ENCODE data around the gene HIC1. TPM values are rescaled to one million over a fixed set of nuclear protein-coding genes. Genes with fewer than 3 reads are reported as not detected.
A peak's percentile ranks its signal among the peaks of the same experiment; 100 is the strongest.

The HIC1 gene
- total and polyA plus RNA-seq, 7 donors: 1.6 to 44.9 (median 10.4) TPM

DNA sequence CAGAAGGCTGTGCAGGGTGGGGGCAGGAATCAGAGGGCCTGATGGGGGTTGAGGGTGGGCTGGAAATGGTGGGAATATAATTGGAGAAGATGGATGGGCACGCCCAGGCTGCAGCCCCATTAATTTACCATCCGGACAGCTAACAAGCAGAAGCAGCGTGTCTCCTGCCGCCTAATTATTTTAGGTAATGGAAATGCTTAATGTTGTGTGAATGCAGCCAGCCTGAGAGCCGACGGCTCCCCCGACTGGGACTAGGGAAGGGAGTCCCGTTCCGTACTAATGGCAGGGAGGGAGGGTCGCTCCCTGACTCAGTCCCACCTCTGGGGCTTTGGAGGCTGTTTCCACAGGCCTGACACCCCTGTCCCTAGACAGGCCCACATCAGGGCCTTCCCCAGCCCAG, 17.7 kb upstream of the HIC1 start:
- DNase-seq: no peak
- Histone ChIP-seq H3K36me3 (peaks cover 0 to 56% (median 26%) of the 10 kb centered on the region in 4 donors), H3K27ac (no peak overlapping the region), H3K4me3 (no peak overlapping the region), H3K4me1 (peaks cover 0 to 17% (median 9%) of the 10 kb centered on the region in 4 donors), H3K9me3 (no peaks in the 10 kb centered on the region), H3K27me3 (no peaks in the 10 kb centered on the region)
- TF ChIP-seq POLR2A (IDR thresholded peaks at IDR 0.05) (no peak), EP300 (IDR thresholded peaks at IDR 0.05) (no peak), POLR2AphosphoS5 (IDR thresholded peaks at IDR 0.05) (no peak)
- TF ChIP-seq, protein P1, sequence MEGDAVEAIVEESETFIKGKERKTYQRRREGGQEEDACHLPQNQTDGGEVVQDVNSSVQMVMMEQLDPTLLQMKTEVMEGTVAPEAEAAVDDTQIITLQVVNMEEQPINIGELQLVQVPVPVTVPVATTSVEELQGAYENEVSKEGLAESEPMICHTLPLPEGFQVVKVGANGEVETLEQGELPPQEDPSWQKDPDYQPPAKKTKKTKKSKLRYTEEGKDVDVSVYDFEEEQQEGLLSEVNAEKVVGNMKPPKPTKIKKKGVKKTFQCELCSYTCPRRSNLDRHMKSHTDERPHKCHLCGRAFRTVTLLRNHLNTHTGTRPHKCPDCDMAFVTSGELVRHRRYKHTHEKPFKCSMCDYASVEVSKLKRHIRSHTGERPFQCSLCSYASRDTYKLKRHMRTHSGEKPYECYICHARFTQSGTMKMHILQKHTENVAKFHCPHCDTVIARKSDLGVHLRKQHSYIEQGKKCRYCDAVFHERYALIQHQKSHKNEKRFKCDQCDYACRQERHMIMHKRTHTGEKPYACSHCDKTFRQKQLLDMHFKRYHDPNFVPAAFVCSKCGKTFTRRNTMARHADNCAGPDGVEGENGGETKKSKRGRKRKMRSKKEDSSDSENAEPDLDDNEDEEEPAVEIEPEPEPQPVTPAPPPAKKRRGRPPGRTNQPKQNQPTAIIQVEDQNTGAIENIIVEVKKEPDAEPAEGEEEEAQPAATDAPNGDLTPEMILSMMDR (IDR thresholded peaks at IDR 0.05): no peak
- 95 to 96% methylated on average over 10 of the region's 10 CpGs for WGBS, 2 donors
- intact Hi-C loops (cut with DNase I): no loop called here

DNA sequence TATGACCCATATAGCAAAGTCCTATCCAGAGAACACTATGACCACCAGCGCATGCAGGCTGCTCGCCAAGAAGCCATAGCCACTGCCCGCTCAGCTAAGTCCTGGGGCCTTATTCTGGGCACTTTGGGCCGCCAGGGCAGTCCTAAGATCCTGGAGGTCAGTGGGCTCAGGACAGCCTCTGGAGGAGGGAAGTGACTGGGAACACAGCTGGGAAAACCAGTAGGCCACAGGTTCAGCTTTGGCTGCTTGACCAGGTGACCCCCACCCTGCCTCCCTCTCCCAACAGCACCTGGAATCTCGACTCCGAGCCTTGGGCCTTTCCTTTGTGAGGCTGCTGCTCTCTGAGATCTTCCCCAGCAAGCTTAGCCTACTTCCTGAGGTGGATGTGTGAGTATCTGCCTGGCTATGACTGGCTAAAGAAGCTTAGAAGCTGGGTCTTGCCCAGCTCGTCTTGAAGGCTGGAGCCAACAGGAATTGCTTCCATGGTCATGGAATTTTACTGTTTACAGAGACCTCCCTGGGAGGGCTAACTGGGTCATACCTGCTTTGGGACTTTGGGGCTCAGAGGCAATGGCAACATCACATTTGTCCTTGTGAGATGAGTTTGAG, 14.6 kb upstream of the HIC1 start:
- no peak for DNase-seq
- H3K36me3 ChIP-seq: peaks cover 0 to 62% (median 25%) of the 10 kb centered on the region in 4 donors
- H3K27ac ChIP-seq: no peak overlapping the region
- no peaks in the 10 kb centered on the region for H3K27me3 ChIP-seq
- 84 to 94% methylated on average over 7 of the region's 7 CpGs for WGBS, 2 donors
- H3K9me3 ChIP-seq: no peaks in the 10 kb centered on the region
- peaks cover 0 to 31% (median 30%) of the 10 kb centered on the region in 4 donors for H3K4me1 ChIP-seq
- H3K4me3 ChIP-seq: no peak overlapping the region
- TF ChIP-seq, protein P1 (IDR thresholded peaks at IDR 0.05): no peak
- TF ChIP-seq POLR2AphosphoS5 (IDR thresholded peaks at IDR 0.05) (no peak), EP300 (IDR thresholded peaks at IDR 0.05) (no peak), POLR2A (IDR thresholded peaks at IDR 0.05) (no peak)
- intact Hi-C loops (cut with DNase I): loop anchor here (5.0 kb wide), 2 partner anchors 133 to 323 kb away; no protein-coding TSS in a partner anchor

DNA sequence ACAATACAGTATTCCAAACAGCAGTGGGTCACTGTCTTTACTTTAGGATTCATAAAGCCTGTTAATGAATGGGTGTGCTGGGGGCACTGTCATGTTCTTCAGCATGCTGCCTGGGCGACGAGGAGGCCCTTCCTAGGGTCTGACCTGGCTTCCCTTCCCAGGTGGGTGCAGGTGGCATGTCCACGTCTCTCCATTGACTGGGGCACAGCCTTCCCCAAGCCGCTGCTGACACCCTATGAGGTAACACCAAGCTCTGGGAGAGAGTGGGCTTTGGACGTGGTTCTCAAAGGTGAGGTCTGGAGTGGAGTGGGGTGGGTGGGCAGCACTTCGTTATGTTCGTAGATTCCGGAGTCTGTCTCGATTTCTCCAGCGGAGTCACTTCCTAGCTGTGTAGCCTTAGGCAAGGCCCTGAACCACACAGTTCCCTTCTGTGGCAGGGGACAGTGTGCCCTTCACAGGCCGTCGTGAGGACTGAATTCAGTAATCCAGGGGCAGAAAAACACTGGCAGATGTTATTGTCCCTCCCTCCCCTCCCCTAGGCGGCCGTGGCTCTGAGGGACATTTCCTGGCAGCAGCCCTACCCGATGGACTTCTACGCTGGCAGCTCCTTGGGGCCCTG, 13.9 kb upstream of the HIC1 start:
- H3K36me3 ChIP-seq: peaks cover 0 to 55% (median 22%) of the 10 kb centered on the region in 4 donors

DNA sequence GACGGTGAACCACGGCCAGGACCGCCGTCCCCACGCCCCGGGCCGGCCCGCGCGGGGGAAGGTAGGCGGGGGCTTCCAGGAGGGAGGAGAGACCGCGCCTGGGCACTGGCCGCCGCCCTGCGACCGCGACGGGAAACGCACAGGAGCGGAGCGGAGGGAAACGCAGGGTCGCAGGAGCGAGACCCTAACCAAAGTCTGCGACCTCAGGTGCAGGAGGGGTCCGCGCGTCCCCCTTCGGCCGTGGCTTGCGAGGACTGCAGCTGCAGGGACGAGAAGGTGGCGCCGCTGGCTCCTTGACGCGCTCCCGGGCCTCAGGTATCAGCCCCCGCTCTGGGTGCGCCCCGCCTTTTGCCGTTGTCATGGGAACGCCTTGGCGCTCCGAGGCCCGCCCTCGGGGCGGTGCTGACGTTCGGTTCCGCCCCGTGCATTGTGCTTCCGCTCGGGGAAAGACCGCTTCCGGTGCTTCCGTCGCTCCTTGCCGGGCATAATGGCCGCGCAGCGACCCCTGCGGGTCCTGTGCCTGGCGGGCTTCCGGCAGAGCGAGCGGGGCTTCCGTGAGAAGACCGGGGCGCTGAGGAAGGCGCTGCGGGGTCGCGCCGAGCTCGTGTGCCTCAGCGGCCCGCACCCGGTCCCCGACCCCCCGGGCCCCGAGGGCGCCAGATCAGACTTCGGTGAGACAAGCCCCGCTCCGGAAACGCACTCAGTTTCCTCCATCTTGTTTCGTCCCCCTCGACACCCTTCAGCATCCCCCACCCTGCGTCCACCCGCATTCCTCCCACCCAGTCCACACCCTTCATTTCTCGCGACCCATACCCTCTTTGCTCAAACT, 13.1 kb upstream of the HIC1 start, which contains the start of gene OVCA2:
TSS of gene OVCA2 (plus strand) at position 462 of the 829 bp plus-strand sequence. CDS start at position 488, 26 bp downstream.
- peaks cover 0 to 48% (median 15%) of the 10 kb centered on the region in 4 donors for H3K36me3 ChIP-seq
- no peaks in the 10 kb centered on the region for H3K9me3 ChIP-seq
- H3K27ac ChIP-seq: peak within 1 kb of the TSS; percentile 82 to 94 (median 88)
- WGBS, 2 donors: 1 to 3% methylated on average over 92 of the region's 93 CpGs
- TF ChIP-seq POLR2A (IDR thresholded peaks at IDR 0.05) (peak in 1 of 2 donors; percentile 21), POLR2AphosphoS5 (IDR thresholded peaks at IDR 0.05) (peak; percentile 73 to 91 (median 87)), EP300 (IDR thresholded peaks at IDR 0.05) (no peak)
- TF ChIP-seq, protein P1 (IDR thresholded peaks at IDR 0.05): peak in 3 of 4 experiments; percentile 16 to 42 (median 30)
- peak; percentile 97 for DNase-seq
- intact Hi-C loops (cut with DNase I): loop anchor here (5.0 kb wide), 2 partner anchors 134 to 324 kb away; no protein-coding TSS in a partner anchor
- H3K4me1 ChIP-seq: peaks cover 0 to 31% (median 30%) of the 10 kb centered on the region in 4 donors
- peak within 1 kb of the TSS; percentile 60 to 79 (median 72) for H3K4me3 ChIP-seq
- H3K27me3 ChIP-seq: no peaks in the 10 kb centered on the region

More for the DNA sequence above, 13.9 kb upstream of the HIC1 start:
- intact Hi-C loops (cut with DNase I): loop anchor here (5.0 kb wide), 2 partner anchors 134 to 324 kb away; no protein-coding TSS in a partner anchor
- H3K27me3 ChIP-seq: no peaks in the 10 kb centered on the region
- WGBS, 2 donors: 59 to 61% methylated on average over 16 of the region's 16 CpGs
- H3K27ac ChIP-seq: peak overlapping the region; percentile 82 to 94 (median 88)
- H3K4me3 ChIP-seq: peak overlapping the region; percentile 60 to 79 (median 72)
- H3K9me3 ChIP-seq: no peaks in the 10 kb centered on the region
- peaks cover 0 to 31% (median 30%) of the 10 kb centered on the region in 4 donors for H3K4me1 ChIP-seq
- DNase-seq: peak; percentile 66
- TF ChIP-seq, protein P1 (IDR thresholded peaks at IDR 0.05): no peak
- no peak for TF ChIP-seq EP300 (IDR thresholded peaks at IDR 0.05)
- no peak for TF ChIP-seq POLR2AphosphoS5 (IDR thresholded peaks at IDR 0.05)
- no peak for TF ChIP-seq POLR2A (IDR thresholded peaks at IDR 0.05)

All from sigmoid colon (tissue), 7 donors.